Esophagus muscularis mucosa (tissue), 4 donors: ENCODE results near the gene MAMDC4. TPM values are rescaled to one million over a fixed set of nuclear protein-coding genes. Genes with fewer than 3 reads are reported as not detected.

Experiments used
- DNase-seq: peaks from one replicate; pipeline ENCODE4 v3.0.0-alpha.2; 2017; ENCODE audit errors: extremely low spot score
- H3K27ac ChIP-seq, 4 donors: fragments of 200-600 bp; sonication (generic); replicated peaks in 1 of 4; 1 replicate in 3 of 4; 2 replicates in 1 of 4; pipeline ENCODE4 v1.5.1; 2016 to 2019; ENCODE audit warnings: mild to moderate bottlenecking in 1 of 4
- H3K27me3 ChIP-seq, 4 donors: fragments of 200-600 bp; sonication (generic); one replicate each; pipeline versions ENCODE4 v1.5.1 to v1.6.0; 2016 to 2019
- H3K36me3 ChIP-seq, 4 donors: fragments of 200-600 bp; sonication (generic); one replicate each; pipeline ENCODE4 v1.5.1; 2016 to 2019
- H3K4me1 ChIP-seq, 4 donors: fragments of 200-600 bp; sonication (generic); one replicate each; pipeline ENCODE4 v1.5.1; 2016 to 2019
- H3K4me3 ChIP-seq, 4 donors: fragments of 200-600 bp; sonication (generic); 1 replicate in 2 of 4; 2 replicates in 2 of 4; pipeline ENCODE4 v1.5.1; 2016 to 2019; ENCODE audit warnings: mild to moderate bottlenecking in 4 of 4, moderate library complexity in 1 of 4
- H3K9me3 ChIP-seq, 4 donors: fragments of 200-600 bp; sonication (generic); 1 replicate in 3 of 4; 2 replicates in 1 of 4; pipeline ENCODE4 v1.5.1; 2016 to 2019
- EP300 ChIP-seq: sonication (generic); formaldehyde crosslinking; IDR thresholded peaks from one replicate; pipeline ENCODE4 v1.6.1; 2017; ENCODE audit warnings: antibody characterized with exemption
- POLR2A ChIP-seq: fragments of 450-650 bp; IDR thresholded peaks from one replicate; pipeline ENCODE4 v1.6.1; 2017; ENCODE audit warnings: antibody characterized with exemption, moderate library complexity, mild to moderate bottlenecking, low read depth
- POLR2AphosphoS5 ChIP-seq, 2 donors: sonication (generic); formaldehyde crosslinking; IDR thresholded peaks; one replicate each; pipeline ENCODE4 v1.6.1; 2017; ENCODE audit warnings: antibody characterized with exemption in 2 of 2
- WGBS: methylation state at CpG from one replicate; pipeline ENCODE4 v1.1.5; 2018; 5-methylcytosine and 5-hydroxymethylcytosine counted together
- intact Hi-C: fragments of 100-400 bp; cut with DNase I; formaldehyde crosslinking; loops from one replicate; pipeline ENCODE4 v1.15.1; 2023
- total RNA-seq, 4 donors: library from RNA; depleted of rRNA; stranded (reverse); fragments of >200 nt; gene quantifications; one replicate each; pipeline versions ENCODE4 v1.1.0 to v1.2.1, GENCODE V29; 2016
- TF ChIP-seq, protein P1 (sequence below), 3 experiments: fragments of 200-600 bp in 2 of 3; fragments of 450-650 bp in 1 of 3; sonication (generic) in 2 of 3; IDR thresholded peaks; one replicate each; pipeline ENCODE4 v1.5.1; 2017 to 2019; ENCODE audit warnings: antibody characterized with exemption in 3 of 3, mild to moderate bottlenecking in 2 of 3, moderate library complexity in 1 of 3

The MAMDC4 gene
- total RNA-seq, 4 donors from 2014 or later: 1.7 to 4.7 (median 2.1) TPM

DNA sequence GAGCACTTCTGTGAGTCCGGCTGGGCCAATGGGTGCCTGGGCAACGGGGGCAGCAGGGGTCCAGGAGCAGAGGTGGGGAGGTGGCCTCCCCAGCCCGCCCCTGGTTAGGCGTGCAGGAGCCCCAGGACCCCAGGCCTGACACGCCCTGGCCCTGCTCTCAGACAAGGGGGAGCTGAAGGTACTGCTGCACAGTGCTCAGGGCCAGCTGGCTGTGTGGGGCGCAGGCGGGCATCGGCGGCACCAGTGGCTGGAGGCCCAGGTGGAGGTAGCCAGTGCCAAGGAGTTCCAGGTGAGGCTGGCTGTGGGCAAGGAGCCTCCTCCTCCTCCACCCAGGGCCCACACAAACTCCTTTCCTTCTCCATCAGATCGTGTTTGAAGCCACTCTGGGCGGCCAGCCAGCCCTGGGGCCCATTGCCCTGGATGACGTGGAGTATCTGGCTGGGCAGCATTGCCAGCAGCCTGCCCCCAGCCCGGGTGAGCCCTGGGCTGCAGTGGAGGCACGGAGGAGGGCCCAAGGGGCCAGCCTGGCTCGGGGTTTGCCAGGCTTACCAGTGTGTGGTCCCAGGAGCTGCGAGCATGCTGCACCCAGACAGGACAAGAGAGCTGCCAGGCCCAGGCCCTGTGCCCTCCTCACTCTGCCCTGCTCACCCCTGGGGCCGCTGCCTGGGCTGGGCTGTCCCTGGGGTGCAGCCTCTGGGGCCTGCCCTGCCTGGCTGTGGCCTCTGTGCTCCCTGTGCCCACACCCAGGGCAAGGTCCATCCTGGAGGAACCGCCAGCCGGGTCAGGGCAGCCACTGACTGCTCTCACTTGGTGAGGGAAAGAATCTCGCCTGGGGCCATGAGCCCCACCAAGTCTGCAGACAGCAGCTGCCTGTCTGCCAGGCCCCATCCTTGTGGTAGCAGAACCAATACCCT is 7.0 kb downstream of the MAMDC4 start:
- no peak for DNase-seq
- H3K36me3 ChIP-seq: peaks cover 26 to 42% (median 37%) of the 10 kb centered on the region in 4 donors
- H3K4me1 ChIP-seq: peaks cover 16 to 32% (median 20%) of the 10 kb centered on the region in 4 donors
- no peak for TF ChIP-seq POLR2AphosphoS5 (IDR thresholded peaks at IDR 0.05)
- H3K4me3 ChIP-seq: no peak overlapping the region
- H3K27me3 ChIP-seq: no peaks in the 10 kb centered on the region
- intact Hi-C loops: no loop called here
- peak overlapping the region; percentile 30 to 58 (median 52) for H3K27ac ChIP-seq
- no peaks in the 10 kb centered on the region for H3K9me3 ChIP-seq
- WGBS: no CpG with 5 or more reads among the region's 20 CpGs

DNA sequence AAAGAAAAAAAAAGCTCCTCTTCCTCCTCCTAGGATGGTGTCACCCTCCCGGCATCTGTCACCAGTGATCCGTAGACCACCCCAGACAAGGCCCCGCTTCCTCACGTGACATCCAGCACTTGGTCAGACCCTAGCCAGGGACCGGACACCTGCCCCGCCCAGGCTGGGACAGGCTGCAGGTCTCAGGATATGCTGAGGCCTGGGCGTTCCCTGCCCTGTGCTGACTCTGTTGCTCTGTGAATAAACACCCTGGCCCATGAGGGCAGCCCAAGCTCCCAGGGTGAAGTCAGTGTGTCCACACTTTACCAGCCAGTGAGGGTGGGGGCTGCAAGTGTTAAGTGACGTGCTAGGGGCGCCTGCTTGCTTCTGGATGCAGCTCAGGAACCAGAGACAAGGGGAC is 8.4 kb downstream of the MAMDC4 start:
- intact Hi-C loops: no loop called here
- DNase-seq: no peak
- Histone ChIP-seq H3K4me1 (peaks cover 29 to 46% (median 35%) of the 10 kb centered on the region in 4 donors), H3K36me3 (peaks cover 26 to 42% (median 37%) of the 10 kb centered on the region in 4 donors), H3K9me3 (no peaks in the 10 kb centered on the region), H3K4me3 (no peak overlapping the region), H3K27me3 (no peaks in the 10 kb centered on the region), H3K27ac (no peak overlapping the region)
- TF ChIP-seq POLR2AphosphoS5 (IDR thresholded peaks at IDR 0.05) (no peak), POLR2A (no peak), EP300 (no peak)
- TF ChIP-seq, protein P1, sequence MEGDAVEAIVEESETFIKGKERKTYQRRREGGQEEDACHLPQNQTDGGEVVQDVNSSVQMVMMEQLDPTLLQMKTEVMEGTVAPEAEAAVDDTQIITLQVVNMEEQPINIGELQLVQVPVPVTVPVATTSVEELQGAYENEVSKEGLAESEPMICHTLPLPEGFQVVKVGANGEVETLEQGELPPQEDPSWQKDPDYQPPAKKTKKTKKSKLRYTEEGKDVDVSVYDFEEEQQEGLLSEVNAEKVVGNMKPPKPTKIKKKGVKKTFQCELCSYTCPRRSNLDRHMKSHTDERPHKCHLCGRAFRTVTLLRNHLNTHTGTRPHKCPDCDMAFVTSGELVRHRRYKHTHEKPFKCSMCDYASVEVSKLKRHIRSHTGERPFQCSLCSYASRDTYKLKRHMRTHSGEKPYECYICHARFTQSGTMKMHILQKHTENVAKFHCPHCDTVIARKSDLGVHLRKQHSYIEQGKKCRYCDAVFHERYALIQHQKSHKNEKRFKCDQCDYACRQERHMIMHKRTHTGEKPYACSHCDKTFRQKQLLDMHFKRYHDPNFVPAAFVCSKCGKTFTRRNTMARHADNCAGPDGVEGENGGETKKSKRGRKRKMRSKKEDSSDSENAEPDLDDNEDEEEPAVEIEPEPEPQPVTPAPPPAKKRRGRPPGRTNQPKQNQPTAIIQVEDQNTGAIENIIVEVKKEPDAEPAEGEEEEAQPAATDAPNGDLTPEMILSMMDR (IDR thresholded peaks at IDR 0.05): no peak
- WGBS: 71% methylated on average over 9 of the region's 9 CpGs

DNA sequence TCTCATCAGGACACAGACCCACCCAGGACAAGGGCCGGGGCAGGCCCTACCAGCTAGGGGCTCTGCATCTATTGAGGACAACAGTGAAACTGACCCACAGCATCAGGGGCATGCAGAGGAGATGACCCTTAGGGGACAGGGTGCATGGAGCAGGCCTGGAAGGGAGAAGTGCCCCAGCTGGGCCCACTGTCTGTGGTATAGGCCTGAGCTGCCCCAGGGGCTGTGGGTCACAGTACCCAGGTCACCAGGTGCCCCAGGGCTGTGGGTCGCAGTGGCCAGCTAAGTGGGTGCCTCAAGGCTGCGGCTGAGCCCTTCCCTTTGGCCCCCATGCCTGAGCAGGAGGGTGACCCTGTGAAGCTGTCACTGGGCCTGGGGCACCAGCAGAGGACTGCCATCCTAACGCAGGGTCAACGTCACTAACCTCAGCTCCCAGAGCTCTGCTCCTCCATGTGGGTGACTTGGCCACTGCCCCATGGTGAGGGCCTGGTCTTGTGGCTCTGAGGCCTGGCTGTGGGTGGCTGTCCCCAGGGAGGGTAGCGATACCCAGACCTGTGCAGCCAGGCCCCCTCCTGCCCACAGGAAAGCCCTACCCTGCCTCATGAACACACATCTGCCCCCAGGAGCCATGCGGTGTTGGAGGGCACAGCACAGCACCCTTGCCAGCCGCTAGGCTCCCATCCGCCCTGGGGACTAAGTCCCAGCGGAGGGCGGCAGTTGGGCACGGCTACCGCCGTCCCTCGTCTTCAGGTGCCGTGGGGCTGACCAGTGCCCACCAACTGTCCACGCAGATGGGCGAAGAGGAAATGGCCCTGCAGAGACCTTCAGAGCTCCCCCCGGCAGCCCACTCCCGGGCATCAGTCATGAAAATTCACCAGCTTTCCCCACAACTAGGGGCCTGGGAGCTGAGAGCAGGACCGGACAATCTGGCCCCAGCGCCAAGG is 9.1 kb downstream of the MAMDC4 start:
- peaks cover 29 to 49% (median 36%) of the 10 kb centered on the region in 4 donors for H3K4me1 ChIP-seq
- TF ChIP-seq, protein P1 (IDR thresholded peaks at IDR 0.05): no peak
- TF ChIP-seq POLR2AphosphoS5 (IDR thresholded peaks at IDR 0.05): no peak
- no peak for TF ChIP-seq POLR2A
- no peak for TF ChIP-seq EP300
- 84% methylated on average over 10 of the region's 22 CpGs for WGBS
- H3K9me3 ChIP-seq: no peaks in the 10 kb centered on the region
- H3K27ac ChIP-seq: no peak overlapping the region
- peaks cover 26 to 42% (median 37%) of the 10 kb centered on the region in 4 donors for H3K36me3 ChIP-seq
- no peak for DNase-seq
- H3K27me3 ChIP-seq: no peaks in the 10 kb centered on the region
- intact Hi-C loops: no loop called here
- no peak overlapping the region for H3K4me3 ChIP-seq

DNA sequence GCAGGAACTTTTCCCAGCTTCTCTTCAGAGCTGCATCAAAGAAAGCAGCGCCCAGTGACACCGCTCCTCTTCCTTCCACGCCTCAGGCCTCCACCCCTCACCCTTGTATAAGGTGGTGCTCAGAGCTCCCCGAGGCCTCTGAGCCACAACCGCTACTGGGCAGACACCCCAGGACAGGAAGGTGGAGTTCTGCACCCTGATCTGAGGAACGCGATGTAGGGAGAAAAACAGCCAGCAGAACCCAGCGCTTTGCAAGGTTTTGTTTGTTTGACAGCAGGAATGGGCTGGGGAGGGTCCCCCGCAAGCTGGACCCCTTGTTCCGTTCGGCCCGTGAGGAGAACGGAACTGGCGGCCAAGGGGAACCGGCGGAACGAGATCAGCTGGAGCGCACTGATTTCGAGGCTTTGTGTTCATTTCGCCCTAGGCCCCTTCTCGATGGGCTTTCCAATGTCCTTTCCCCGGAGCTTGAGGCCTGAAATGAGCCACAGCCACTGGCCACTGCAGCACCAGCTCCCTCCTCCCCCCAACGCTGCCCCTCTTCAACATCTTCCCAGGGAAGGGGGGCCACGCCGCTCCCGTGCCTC is 9.8 kb downstream of the MAMDC4 start:
- no peak overlapping the region for H3K27ac ChIP-seq
- H3K27me3 ChIP-seq: no peaks in the 10 kb centered on the region
- H3K9me3 ChIP-seq: no peaks in the 10 kb centered on the region
- no peak overlapping the region for H3K4me3 ChIP-seq
- peaks cover 31 to 53% (median 40%) of the 10 kb centered on the region in 4 donors for H3K4me1 ChIP-seq
- no peak for DNase-seq
- intact Hi-C loops: no loop called here
- WGBS: 87% methylated on average over 26 of the region's 26 CpGs
- TF ChIP-seq POLR2A (no peak), EP300 (no peak), POLR2AphosphoS5 (IDR thresholded peaks at IDR 0.05) (no peak)
- TF ChIP-seq, protein P1 (IDR thresholded peaks at IDR 0.05): no peak
- H3K36me3 ChIP-seq: peaks cover 26 to 42% (median 36%) of the 10 kb centered on the region in 4 donors
